ENCODE results near the gene MACROD2. TPM values are rescaled to one million over a fixed set of nuclear protein-coding genes. Genes with fewer than 3 reads are reported as not detected.

The MACROD2 gene
- total RNA-seq, 1 experiment from 2014 or later: 3.7 TPM

DNA sequence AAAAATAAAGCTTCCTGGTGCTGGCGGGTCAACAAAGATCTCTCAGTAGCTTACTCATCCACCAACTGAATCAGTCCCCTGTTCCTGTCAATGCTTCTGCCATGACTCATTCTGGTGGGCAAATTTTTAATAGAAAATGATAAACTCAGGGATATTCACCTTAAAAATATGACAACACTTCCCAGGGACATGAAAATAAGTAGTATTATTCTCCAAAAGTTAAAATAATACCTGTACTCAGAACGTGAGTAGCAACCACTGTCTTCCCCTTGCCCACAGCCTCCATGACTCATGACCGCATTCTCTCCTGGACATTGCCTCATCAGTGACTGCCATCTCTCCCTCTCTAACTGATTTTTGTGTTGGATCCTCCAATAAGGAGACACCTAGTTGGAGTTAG is 2025.7 kb downstream of the MACROD2 start:
- ChIA-PET CTCF (no interaction called here), RAD21 (ENCODE audit: low non-redundant PET in 1 of 2, low total read pairs in 2 of 2, uncharacterized antibody in 2 of 2, unreplicated experiment in 2 of 2) (no interaction called here), POLR2A (no interaction called here)
- Histone ChIP-seq H3K27me3 (ENCODE audit: insufficient read depth, low read length) (no peaks in the 10 kb centered on the region), H3K9me2 (ENCODE audit: insufficient read depth) (no peaks in the 10 kb centered on the region), H3K4me1 (ENCODE audit: control insufficient read depth in 1 of 2, insufficient read depth in 2 of 2, low read length in 2 of 2) (no peaks in the 10 kb centered on the region), H3K9me3 (ENCODE audit: control insufficient read depth in 1 of 2, insufficient read depth in 1 of 2, low read depth in 1 of 2, low read length in 2 of 2) (peaks cover 0 to 10% of the 10 kb centered on the region in 2 experiments; a peak in 2 of 4 replicates), H3K79me2 (ENCODE audit: insufficient read depth, low read length) (no peaks in the 10 kb centered on the region), H2AFZ (ENCODE audit: low read depth, low read length, poor library complexity, severe bottlenecking) (no peak overlapping the region), H4K20me1 (ENCODE audit: insufficient read depth) (no peaks in the 10 kb centered on the region), H3K9ac (ENCODE audit: low read length) (no peak overlapping the region), H3K4me2 (ENCODE audit: low read length) (no peak overlapping the region), H3K27ac (ENCODE audit: low read depth, low read length) (no peak overlapping the region), H3K36me3 (ENCODE audit: control insufficient read depth in 1 of 2, insufficient read depth in 2 of 2, low read length in 2 of 2) (no peaks in the 10 kb centered on the region), H3K4me3 (replicated peaks in 1 of 2; ENCODE audit: low read depth in 1 of 2, low read length in 2 of 2) (no peak overlapping the region)
- TF ChIP-seq EGR1 (IDR thresholded peaks at IDR 0.05; ENCODE audit: low read depth) (no peak), EZH2phosphoT487 (IDR thresholded peaks at IDR 0.05; ENCODE audit: borderline replicate concordance) (no peak), POLR2AphosphoS5 (IDR thresholded peaks at IDR 0.05; ENCODE audit: low read depth, low read length) (no peak), ZNF274 (IDR thresholded peaks at IDR 0.05; ENCODE audit: low read depth, low read length) (no peak), CBX3 (IDR thresholded peaks at IDR 0.05; ENCODE audit: low read depth) (no peak)
- TF ChIP-seq, protein P1, sequence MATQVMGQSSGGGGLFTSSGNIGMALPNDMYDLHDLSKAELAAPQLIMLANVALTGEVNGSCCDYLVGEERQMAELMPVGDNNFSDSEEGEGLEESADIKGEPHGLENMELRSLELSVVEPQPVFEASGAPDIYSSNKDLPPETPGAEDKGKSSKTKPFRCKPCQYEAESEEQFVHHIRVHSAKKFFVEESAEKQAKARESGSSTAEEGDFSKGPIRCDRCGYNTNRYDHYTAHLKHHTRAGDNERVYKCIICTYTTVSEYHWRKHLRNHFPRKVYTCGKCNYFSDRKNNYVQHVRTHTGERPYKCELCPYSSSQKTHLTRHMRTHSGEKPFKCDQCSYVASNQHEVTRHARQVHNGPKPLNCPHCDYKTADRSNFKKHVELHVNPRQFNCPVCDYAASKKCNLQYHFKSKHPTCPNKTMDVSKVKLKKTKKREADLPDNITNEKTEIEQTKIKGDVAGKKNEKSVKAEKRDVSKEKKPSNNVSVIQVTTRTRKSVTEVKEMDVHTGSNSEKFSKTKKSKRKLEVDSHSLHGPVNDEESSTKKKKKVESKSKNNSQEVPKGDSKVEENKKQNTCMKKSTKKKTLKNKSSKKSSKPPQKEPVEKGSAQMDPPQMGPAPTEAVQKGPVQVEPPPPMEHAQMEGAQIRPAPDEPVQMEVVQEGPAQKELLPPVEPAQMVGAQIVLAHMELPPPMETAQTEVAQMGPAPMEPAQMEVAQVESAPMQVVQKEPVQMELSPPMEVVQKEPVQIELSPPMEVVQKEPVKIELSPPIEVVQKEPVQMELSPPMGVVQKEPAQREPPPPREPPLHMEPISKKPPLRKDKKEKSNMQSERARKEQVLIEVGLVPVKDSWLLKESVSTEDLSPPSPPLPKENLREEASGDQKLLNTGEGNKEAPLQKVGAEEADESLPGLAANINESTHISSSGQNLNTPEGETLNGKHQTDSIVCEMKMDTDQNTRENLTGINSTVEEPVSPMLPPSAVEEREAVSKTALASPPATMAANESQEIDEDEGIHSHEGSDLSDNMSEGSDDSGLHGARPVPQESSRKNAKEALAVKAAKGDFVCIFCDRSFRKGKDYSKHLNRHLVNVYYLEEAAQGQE (IDR thresholded peaks at IDR 0.05; ENCODE audit: low read depth): no peak
- TF ChIP-seq, protein P2, sequence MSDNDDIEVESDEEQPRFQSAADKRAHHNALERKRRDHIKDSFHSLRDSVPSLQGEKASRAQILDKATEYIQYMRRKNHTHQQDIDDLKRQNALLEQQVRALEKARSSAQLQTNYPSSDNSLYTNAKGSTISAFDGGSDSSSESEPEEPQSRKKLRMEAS (IDR thresholded peaks at IDR 0.05): no peak
- TF ChIP-seq, protein P3, sequence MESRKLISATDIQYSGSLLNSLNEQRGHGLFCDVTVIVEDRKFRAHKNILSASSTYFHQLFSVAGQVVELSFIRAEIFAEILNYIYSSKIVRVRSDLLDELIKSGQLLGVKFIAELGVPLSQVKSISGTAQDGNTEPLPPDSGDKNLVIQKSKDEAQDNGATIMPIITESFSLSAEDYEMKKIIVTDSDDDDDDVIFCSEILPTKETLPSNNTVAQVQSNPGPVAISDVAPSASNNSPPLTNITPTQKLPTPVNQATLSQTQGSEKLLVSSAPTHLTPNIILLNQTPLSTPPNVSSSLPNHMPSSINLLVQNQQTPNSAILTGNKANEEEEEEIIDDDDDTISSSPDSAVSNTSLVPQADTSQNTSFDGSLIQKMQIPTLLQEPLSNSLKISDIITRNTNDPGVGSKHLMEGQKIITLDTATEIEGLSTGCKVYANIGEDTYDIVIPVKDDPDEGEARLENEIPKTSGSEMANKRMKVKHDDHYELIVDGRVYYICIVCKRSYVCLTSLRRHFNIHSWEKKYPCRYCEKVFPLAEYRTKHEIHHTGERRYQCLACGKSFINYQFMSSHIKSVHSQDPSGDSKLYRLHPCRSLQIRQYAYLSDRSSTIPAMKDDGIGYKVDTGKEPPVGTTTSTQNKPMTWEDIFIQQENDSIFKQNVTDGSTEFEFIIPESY (IDR thresholded peaks at IDR 0.05; ENCODE audit: extremely low read depth, insufficient replicate concordance, low read length): no peak
- TF ChIP-seq, protein P4, sequence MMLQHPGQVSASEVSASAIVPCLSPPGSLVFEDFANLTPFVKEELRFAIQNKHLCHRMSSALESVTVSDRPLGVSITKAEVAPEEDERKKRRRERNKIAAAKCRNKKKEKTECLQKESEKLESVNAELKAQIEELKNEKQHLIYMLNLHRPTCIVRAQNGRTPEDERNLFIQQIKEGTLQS (IDR thresholded peaks at IDR 0.05): no peak
- ATAC-seq (no peak), DNase-seq (ENCODE audit: low read depth, low spot score) (no peak)
- intact Hi-C loops (cut with micrococcal nuclease): no loop called here
- BruUV-seq (replicated peaks): no TSS peak

All from HCT116 (cell line).